ENCODE measurements around the gene CDH23. TPM values are rescaled to one million over a fixed set of nuclear protein-coding genes. Genes with fewer than 3 reads are reported as not detected.
A peak's percentile ranks its signal among the peaks of the same experiment; 100 is the strongest.

CDH23 gene
- polyA plus RNA-seq, 1 donor (not counting 4 experiments of a cell fraction or from before 2014, with no cell fraction given): 0.01 TPM

GRCh38 chr10:71569775-71570588 lies 173.3 kb downstream of the CDH23 start:
- no peak overlapping the region for H3K4me3 ChIP-seq (ENCODE audit: control insufficient read depth in 2 of 3, extremely low read depth in 1 of 3, insufficient read depth in 2 of 3, low read depth in 1 of 3, low read length in 3 of 3)
- no peaks in the 10 kb centered on the region for H3K36me3 ChIP-seq (ENCODE audit: control insufficient read depth in 2 of 2, extremely low read depth in 1 of 2, insufficient read depth in 2 of 2, low read length in 2 of 2)
- peak; percentile 41 for FAIRE-seq
- H3K4me2 ChIP-seq (ENCODE audit: control insufficient read depth, extremely low read depth, insufficient read depth, low read depth, low read length): no peak overlapping the region
- no peaks in the 10 kb centered on the region for H4K20me1 ChIP-seq (ENCODE audit: control insufficient read depth, extremely low read depth, insufficient read depth, low read length)
- no peaks in the 10 kb centered on the region for H3K4me1 ChIP-seq (ENCODE audit: control insufficient read depth, extremely low read depth, insufficient read depth, low read length)
- H3K9me3 ChIP-seq (ENCODE audit: control insufficient read depth, low read depth, low read length): no peaks in the 10 kb centered on the region
- H3K79me2 ChIP-seq (ENCODE audit: control insufficient read depth, insufficient read depth, low read length): no peaks in the 10 kb centered on the region
- peaks cover 8% of the 10 kb centered on the region for H3K27me3 ChIP-seq (ENCODE audit: control insufficient read depth, extremely low read depth, insufficient read depth, low read length)
- peak; percentile 74 to 82 (median 77) for TF ChIP-seq CTCF (optimal IDR thresholded peaks at IDR 0.05 in 1 of 3, IDR thresholded peaks at IDR 0.05 in 1 of 3, conservative IDR thresholded peaks at IDR 0.05 in 1 of 3; ENCODE audit: extremely low read depth in 1 of 3, insufficient read depth in 2 of 3, low read length in 3 of 3)
- TF ChIP-seq EZH2 (IDR thresholded peaks at IDR 0.05; ENCODE audit: low read length): no peak
- H3K27ac ChIP-seq (ENCODE audit: control insufficient read depth, insufficient read depth, low read length): no peak overlapping the region
- dilution Hi-C loops (cut with MboI; ENCODE audit: extremely low pct_ligation_motif_present, low sequenced_read_pairs): no loop called here
- no peak overlapping the region for H2AFZ ChIP-seq (ENCODE audit: control insufficient read depth, low read length)
- H3K9me1 ChIP-seq (ENCODE audit: control insufficient read depth, extremely low read depth, insufficient read depth, low read length): no peaks in the 10 kb centered on the region
- DNase-seq (ENCODE audit: low read depth, low spot score): peak; percentile 17
- no peak overlapping the region for H3K9ac ChIP-seq (ENCODE audit: control insufficient read depth, extremely low read depth, insufficient read depth, low read length)

GRCh38 chr10:71571460-71572175 lies 174.9 kb downstream of the CDH23 start:
- H3K4me2 ChIP-seq (ENCODE audit: control insufficient read depth, extremely low read depth, insufficient read depth, low read depth, low read length): no peak overlapping the region
- no peaks in the 10 kb centered on the region for H3K79me2 ChIP-seq (ENCODE audit: control insufficient read depth, insufficient read depth, low read length)
- no peaks in the 10 kb centered on the region for H4K20me1 ChIP-seq (ENCODE audit: control insufficient read depth, extremely low read depth, insufficient read depth, low read length)
- no peaks in the 10 kb centered on the region for H3K9me3 ChIP-seq (ENCODE audit: control insufficient read depth, low read depth, low read length)
- no peak for DNase-seq (ENCODE audit: low read depth, low spot score)
- FAIRE-seq: no peak
- no peaks in the 10 kb centered on the region for H3K4me1 ChIP-seq (ENCODE audit: control insufficient read depth, extremely low read depth, insufficient read depth, low read length)
- H3K9me1 ChIP-seq (ENCODE audit: control insufficient read depth, extremely low read depth, insufficient read depth, low read length): no peaks in the 10 kb centered on the region
- no peak overlapping the region for H3K4me3 ChIP-seq (ENCODE audit: control insufficient read depth in 2 of 3, extremely low read depth in 1 of 3, insufficient read depth in 2 of 3, low read depth in 1 of 3, low read length in 3 of 3)
- no peak overlapping the region for H3K27ac ChIP-seq (ENCODE audit: control insufficient read depth, insufficient read depth, low read length)
- peaks cover 14% of the 10 kb centered on the region for H3K27me3 ChIP-seq (ENCODE audit: control insufficient read depth, extremely low read depth, insufficient read depth, low read length)
- TF ChIP-seq EZH2 (IDR thresholded peaks at IDR 0.05; ENCODE audit: low read length) (no peak), CTCF (optimal IDR thresholded peaks at IDR 0.05 in 1 of 3, IDR thresholded peaks at IDR 0.05 in 1 of 3, conservative IDR thresholded peaks at IDR 0.05 in 1 of 3; ENCODE audit: extremely low read depth in 1 of 3, insufficient read depth in 2 of 3, low read length in 3 of 3) (no peak)
- no peak overlapping the region for H2AFZ ChIP-seq (ENCODE audit: control insufficient read depth, low read length)
- dilution Hi-C loops (cut with MboI; ENCODE audit: extremely low pct_ligation_motif_present, low sequenced_read_pairs): no loop called here
- no peaks in the 10 kb centered on the region for H3K36me3 ChIP-seq (ENCODE audit: control insufficient read depth in 2 of 2, extremely low read depth in 1 of 2, insufficient read depth in 2 of 2, low read length in 2 of 2)
- no peak overlapping the region for H3K9ac ChIP-seq (ENCODE audit: control insufficient read depth, extremely low read depth, insufficient read depth, low read length)
